H1 (cell line): Measurements from ENCODE around the gene METTL25B. TPM values are rescaled to one million over a fixed set of nuclear protein-coding genes. Genes with fewer than 3 reads are reported as not detected.

Source experiments
- CBX5 ChIP-seq: fragments of 300-800, 300-1000 bp; sonication (generic); IDR thresholded peaks from 2 replicates; pipeline ENCODE4 v1.7.1; 2016; ENCODE audit warnings: antibody characterized with exemption, low read length, low read depth
- RXRA ChIP-seq: IDR thresholded peaks from 2 replicates; pipeline ENCODE4 v1.6.1; 2011; ENCODE audit warnings: low read depth, mild to moderate bottlenecking, low read length, moderate library complexity; ENCODE audit not compliant: insufficient read depth
- SIN3A ChIP-seq, 2 experiments: IDR thresholded peaks in 1 of 2; conservative IDR thresholded peaks in 1 of 2; 2 replicates each; pipeline ENCODE4 v1.6.1; 2011 to 2012; ENCODE audit warnings: low read length in 2 of 2, improper control_type of control experiment in 1 of 2, low read depth in 1 of 2, mild to moderate bottlenecking in 1 of 2
- SP4 ChIP-seq: IDR thresholded peaks from 2 replicates; pipeline ENCODE4 v1.6.1; 2012; ENCODE audit warnings: low read length, inconsistent platforms
- SUZ12 ChIP-seq: fragments of 200-600 bp; sonication (generic); IDR thresholded peaks from 2 replicates; pipeline ENCODE4 v1.6.1; 2012; ENCODE audit warnings: mild to moderate bottlenecking, inconsistent platforms, low read length, moderate library complexity, mixed read lengths
- TCF12 ChIP-seq: IDR thresholded peaks from 2 replicates; pipeline ENCODE4 v1.6.1; 2011; ENCODE audit warnings: low read depth, mild to moderate bottlenecking, low read length
- polyA plus RNA-seq, 7 experiments: library from polyadenylated mRNA; depleted of rRNA in 3 of 7; stranded (reverse) in 5 of 7; unstranded in 2 of 7; fragments of >200 nt in 5 of 7; fragments of 200-250 nt in 2 of 7; gene quantifications; 1 replicate in 5 of 7; 2 replicates in 1 of 7; 4 replicates in 1 of 7; pipeline versions ENCODE4 v1.2.1 to v1.2.3, GENCODE V29; 2011 to 2013; ENCODE audit warnings: missing spikeins in 2 of 7, mixed read lengths in 2 of 7
- total RNA-seq: library from RNA; stranded (reverse); fragmentation: NEBNext Ultra II Directional; extraction: Animal tissue kit (Norgen Biotek cat#: 25700); gene quantifications from 2 replicates; pipeline ENCODE4 v1.2.1, GENCODE V29; 2021

Gene METTL25B
- total and polyA plus RNA-seq, 2 of the 8 experiments (the other 6 are each of a cell fraction or from before 2014, with no cell fraction given): 28.4 to 30.1 TPM

- TF ChIP-seq RXRA (no peak), CBX5 (no peak), SUZ12 (no peak), SIN3A (conservative IDR thresholded peaks at IDR 0.05 in 1 of 2, IDR thresholded peaks at IDR 0.05 in 1 of 2; ENCODE audit: low read depth in 1 of 2, low read length in 2 of 2) (no peak), TCF12 (no peak), SP4 (no peak)
Measured at GRCh38 chr1:156709031-156709430, 19.2 kb upstream of the METTL25B start (continued).
